Measurements from ENCODE around the gene FOXP1.

DNA sequence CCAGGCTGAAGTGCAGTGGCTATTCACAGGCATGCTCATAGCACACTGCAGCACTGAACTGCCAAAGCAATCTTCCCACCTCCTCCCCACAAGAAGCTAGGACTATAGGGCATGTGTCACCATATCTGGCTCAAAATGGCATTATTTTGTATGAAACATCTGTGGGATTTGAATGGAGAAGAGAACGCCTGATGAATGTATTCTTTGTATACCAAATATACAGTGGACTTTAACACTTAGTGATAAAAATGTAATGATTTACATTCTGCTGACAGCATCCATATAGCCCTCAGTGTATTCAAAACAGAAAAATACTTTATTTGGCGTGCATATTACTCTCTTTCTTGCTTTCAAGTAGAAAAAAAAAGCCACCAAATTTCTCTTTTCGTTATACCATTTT lies 257.8 kb downstream of the FOXP1 start:
- TF ChIP-seq, protein P1, sequence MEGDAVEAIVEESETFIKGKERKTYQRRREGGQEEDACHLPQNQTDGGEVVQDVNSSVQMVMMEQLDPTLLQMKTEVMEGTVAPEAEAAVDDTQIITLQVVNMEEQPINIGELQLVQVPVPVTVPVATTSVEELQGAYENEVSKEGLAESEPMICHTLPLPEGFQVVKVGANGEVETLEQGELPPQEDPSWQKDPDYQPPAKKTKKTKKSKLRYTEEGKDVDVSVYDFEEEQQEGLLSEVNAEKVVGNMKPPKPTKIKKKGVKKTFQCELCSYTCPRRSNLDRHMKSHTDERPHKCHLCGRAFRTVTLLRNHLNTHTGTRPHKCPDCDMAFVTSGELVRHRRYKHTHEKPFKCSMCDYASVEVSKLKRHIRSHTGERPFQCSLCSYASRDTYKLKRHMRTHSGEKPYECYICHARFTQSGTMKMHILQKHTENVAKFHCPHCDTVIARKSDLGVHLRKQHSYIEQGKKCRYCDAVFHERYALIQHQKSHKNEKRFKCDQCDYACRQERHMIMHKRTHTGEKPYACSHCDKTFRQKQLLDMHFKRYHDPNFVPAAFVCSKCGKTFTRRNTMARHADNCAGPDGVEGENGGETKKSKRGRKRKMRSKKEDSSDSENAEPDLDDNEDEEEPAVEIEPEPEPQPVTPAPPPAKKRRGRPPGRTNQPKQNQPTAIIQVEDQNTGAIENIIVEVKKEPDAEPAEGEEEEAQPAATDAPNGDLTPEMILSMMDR (conservative IDR thresholded peaks at IDR 0.05 in 1 of 2, IDR thresholded peaks at IDR 0.05 in 1 of 2; ENCODE audit: extremely low read depth in 1 of 2, insufficient read depth in 1 of 2, low read depth in 1 of 2, low read length in 2 of 2) = no peak
- no peak for TF ChIP-seq EZH2 (IDR thresholded peaks at IDR 0.05; ENCODE audit: borderline replicate concordance, low read length)

Measured in mammary epithelial cell (primary cell).